Astrocyte (in vitro differentiated cells and primary cell): ENCODE data around the gene CELF4. TPM values are rescaled to one million over a fixed set of nuclear protein-coding genes. Genes with fewer than 3 reads are reported as not detected.

Experiments
- DNase-seq: peaks from one replicate; pipeline ENCODE4 v3.0.0-alpha.2; 2010; ENCODE audit warnings: low read depth
- FAIRE-seq: peaks from 2 replicates; lab custom pipeline; 2011; peaks lifted over from hg19 to GRCh38; lab: Jason Lieb, UNC
- H2AFZ ChIP-seq: 2 replicates; pipeline ENCODE4 v1.6.0; 2012; ENCODE audit warnings: low read depth, low read length, inconsistent platforms
- H3K27ac ChIP-seq: 2 replicates; pipeline ENCODE4 v1.5.1; 2011; ENCODE audit warnings: low read depth, low read length, inconsistent platforms
- H3K27me3 ChIP-seq: 2 replicates; pipeline ENCODE4 v1.6.0; 2011; ENCODE audit warnings: low read length, inconsistent platforms; ENCODE audit not compliant: insufficient read depth
- H3K36me3 ChIP-seq: 2 replicates; pipeline ENCODE4 v1.5.1; 2011; ENCODE audit warnings: low read length, inconsistent platforms; ENCODE audit not compliant: insufficient read depth
- H3K4me1 ChIP-seq: 2 replicates; pipeline ENCODE4 v1.5.1; 2011; ENCODE audit warnings: low read length, inconsistent platforms; ENCODE audit not compliant: insufficient read depth
- H3K4me2 ChIP-seq: 2 replicates; pipeline ENCODE4 v1.6.0; 2012; ENCODE audit warnings: low read length, inconsistent platforms
- H3K4me3 ChIP-seq: 2 replicates; pipeline ENCODE4 v1.5.1; 2011; ENCODE audit warnings: low read depth, mild to moderate bottlenecking, low read length, inconsistent platforms; ENCODE audit not compliant: insufficient read depth
- H3K79me2 ChIP-seq: 2 replicates; pipeline ENCODE4 v1.6.0; 2012; ENCODE audit warnings: mild to moderate bottlenecking, low read length, inconsistent platforms; ENCODE audit not compliant: insufficient read depth
- H3K9ac ChIP-seq: 2 replicates; pipeline ENCODE4 v1.6.0; 2012; ENCODE audit warnings: mild to moderate bottlenecking, low read length, inconsistent platforms
- H3K9me3 ChIP-seq: 2 replicates; pipeline ENCODE4 v1.5.1; 2012; ENCODE audit warnings: low read depth, mild to moderate bottlenecking, low read length, inconsistent platforms; ENCODE audit not compliant: insufficient read depth
- H4K20me1 ChIP-seq: 2 replicates; pipeline ENCODE4 v1.6.0; 2012; ENCODE audit warnings: low read length, inconsistent platforms; ENCODE audit not compliant: insufficient read depth
- H3K27ac Mint-ChIP-seq: one replicate; pipeline ENCODE4 v1.8.0; 2021; ENCODE audit warnings: mild to moderate bottlenecking, mixed read lengths; ENCODE audit not compliant: unreplicated experiment
- H3K27me3 Mint-ChIP-seq: one replicate; pipeline ENCODE4 v1.8.0; 2021; ENCODE audit warnings: low read depth, mixed read lengths; ENCODE audit not compliant: unreplicated experiment
- H3K36me3 Mint-ChIP-seq: one replicate; pipeline ENCODE4 v1.8.0; 2021; ENCODE audit warnings: low read depth, mixed read lengths; ENCODE audit not compliant: unreplicated experiment
- H3K4me1 Mint-ChIP-seq: one replicate; pipeline ENCODE4 v1.8.0; 2021; ENCODE audit warnings: low read depth, mixed read lengths; ENCODE audit not compliant: unreplicated experiment
- H3K4me3 Mint-ChIP-seq: one replicate; pipeline ENCODE4 v1.8.0; 2021; ENCODE audit warnings: mild to moderate bottlenecking, moderate library complexity, mixed read lengths; ENCODE audit not compliant: unreplicated experiment
- H3K9me3 Mint-ChIP-seq: one replicate; pipeline ENCODE4 v1.8.0; 2021; ENCODE audit warnings: mild to moderate bottlenecking, mixed read lengths; ENCODE audit not compliant: unreplicated experiment
- CTCF ChIP-seq: IDR thresholded peaks from 2 replicates; pipeline ENCODE4 v1.5.1; 2011; ENCODE audit warnings: low read depth, mild to moderate bottlenecking, inconsistent platforms, low read length, moderate library complexity; ENCODE audit not compliant: insufficient read depth
- EZH2 ChIP-seq: IDR thresholded peaks from 2 replicates; pipeline ENCODE4 v1.6.1; 2012; ENCODE audit warnings: mild to moderate bottlenecking, low read length, inconsistent platforms; ENCODE audit not compliant: insufficient read depth
- total RNA-seq: library from RNA; stranded (reverse); gene quantifications from 2 replicates; pipeline ENCODE4 v1.2.1, GENCODE V29; 2021

CELF4 gene
- total RNA-seq, 1 donor from 2014 or later: 0.16 TPM

DNA sequence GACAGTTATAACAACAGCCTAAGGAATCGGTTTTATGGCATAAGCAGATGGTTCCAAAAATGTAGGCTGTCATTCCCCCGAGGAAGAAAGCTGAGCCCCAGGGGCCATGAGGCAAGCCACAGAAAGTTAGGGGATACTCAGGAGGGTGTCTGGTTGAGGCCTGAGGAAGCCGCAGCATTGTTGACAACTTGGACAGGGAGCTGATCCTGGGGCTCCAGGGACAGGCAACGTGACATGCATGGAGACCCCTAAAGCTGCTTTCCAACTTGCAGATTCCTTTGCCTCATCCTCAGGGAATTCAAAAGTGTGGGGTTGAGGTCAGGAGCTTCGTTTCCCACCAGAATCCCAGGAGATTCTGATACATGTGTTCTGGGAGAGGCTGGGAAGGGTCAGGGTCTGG, 20.9 kb downstream of the CELF4 start:
- Histone ChIP-seq H2AFZ (no peak overlapping the region), H3K4me2 (no peak overlapping the region), H3K27ac (no peak overlapping the region), H3K4me3 (no peak overlapping the region), H3K27me3 (no peaks in the 10 kb centered on the region), H3K9ac (no peak overlapping the region), H3K36me3 (no peaks in the 10 kb centered on the region), H3K9me3 (no peaks in the 10 kb centered on the region), H4K20me1 (no peaks in the 10 kb centered on the region), H3K79me2 (no peaks in the 10 kb centered on the region), H3K4me1 (no peaks in the 10 kb centered on the region)
- Mint-ChIP-seq H3K9me3 (peaks cover 2% of the 10 kb centered on the region), H3K4me3 (no peak overlapping the region), H3K36me3 (no peaks in the 10 kb centered on the region), H3K27ac (no peak overlapping the region), H3K4me1 (peaks cover 6% of the 10 kb centered on the region), H3K27me3 (peaks cover 44% of the 10 kb centered on the region)
- FAIRE-seq (no peak), DNase-seq (no peak)
- TF ChIP-seq CTCF (no peak), EZH2 (no peak)

GRCh38 chr18:37544217-37544616, 21.4 kb downstream of the CELF4 start:
- no peak for FAIRE-seq
- Histone ChIP-seq H3K9me3 (no peaks in the 10 kb centered on the region), H3K79me2 (no peaks in the 10 kb centered on the region), H3K9ac (no peak overlapping the region), H3K27me3 (peaks cover 2% of the 10 kb centered on the region), H3K4me2 (no peak overlapping the region), H4K20me1 (no peaks in the 10 kb centered on the region), H3K4me1 (no peaks in the 10 kb centered on the region), H3K36me3 (no peaks in the 10 kb centered on the region), H3K4me3 (no peak overlapping the region), H2AFZ (no peak overlapping the region), H3K27ac (no peak overlapping the region)
- DNase-seq: no peak
- TF ChIP-seq CTCF (no peak), EZH2 (no peak)
- H3K4me3 Mint-ChIP-seq: no peak overlapping the region
- peaks cover 6% of the 10 kb centered on the region for H3K4me1 Mint-ChIP-seq
- H3K27me3 Mint-ChIP-seq: peaks cover 44% of the 10 kb centered on the region
- H3K9me3 Mint-ChIP-seq: peaks cover 2% of the 10 kb centered on the region
- H3K27ac Mint-ChIP-seq: no peak overlapping the region
- H3K36me3 Mint-ChIP-seq: no peaks in the 10 kb centered on the region

DNA sequence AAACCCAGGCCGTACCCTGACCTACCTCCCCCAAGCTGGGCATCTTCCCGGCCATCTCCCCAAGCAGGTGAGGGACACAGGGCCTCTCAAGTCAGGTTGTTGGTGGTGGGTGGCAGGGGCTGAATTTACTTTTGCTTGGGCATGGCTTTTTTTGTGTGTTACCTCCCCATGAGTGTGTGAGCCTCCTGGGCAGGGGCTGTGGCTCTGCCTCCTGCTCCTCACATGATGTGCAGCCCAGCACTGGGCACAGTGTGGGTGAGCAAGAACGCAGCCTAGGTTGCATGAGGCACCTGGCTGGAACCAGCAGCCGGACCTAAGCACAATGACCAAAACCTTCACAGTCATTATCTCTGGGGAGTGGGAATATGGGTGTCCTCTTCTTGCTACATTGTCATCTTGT, 22.3 kb downstream of the CELF4 start:
- Mint-ChIP-seq H3K36me3 (no peaks in the 10 kb centered on the region), H3K27ac (no peak overlapping the region), H3K4me1 (peaks cover 6% of the 10 kb centered on the region), H3K27me3 (peaks cover 53% of the 10 kb centered on the region), H3K4me3 (no peak overlapping the region), H3K9me3 (peaks cover 2% of the 10 kb centered on the region)
- H3K79me2 ChIP-seq: no peaks in the 10 kb centered on the region
- FAIRE-seq (no peak), DNase-seq (no peak)
- no peaks in the 10 kb centered on the region for H4K20me1 ChIP-seq
- H3K4me1 ChIP-seq: no peaks in the 10 kb centered on the region
- no peak overlapping the region for H2AFZ ChIP-seq
- no peaks in the 10 kb centered on the region for H3K9me3 ChIP-seq
- no peak overlapping the region for H3K4me3 ChIP-seq
- H3K9ac ChIP-seq: no peak overlapping the region
- peaks cover 7% of the 10 kb centered on the region for H3K27me3 ChIP-seq
- no peaks in the 10 kb centered on the region for H3K36me3 ChIP-seq
- TF ChIP-seq CTCF (no peak), EZH2 (no peak)
- H3K4me2 ChIP-seq: no peak overlapping the region
- no peak overlapping the region for H3K27ac ChIP-seq
